ENCODE data around the gene MAST2. TPM values are rescaled to one million over a fixed set of nuclear protein-coding genes. Genes with fewer than 3 reads are reported as not detected.

The MAST2 gene
- total RNA-seq, 3 donors from 2014 or later, result 28.0 to 34.4 (median 31.6) TPM

- DNase-seq (ENCODE audit: low spot score in 2 of 2), result no peak
- intact Hi-C loops (cut with DNase I; ENCODE audit: low total_unique reads), result no loop called here
- no peak overlapping the region for H3K4me3 ChIP-seq
- H3K4me1 ChIP-seq, result no peaks in the 10 kb centered on the region
- no peak overlapping the region for H3K27ac ChIP-seq
- no peak for TF ChIP-seq POLR2AphosphoS5 (IDR thresholded peaks at IDR 0.05)
- no peak for TF ChIP-seq POLR2A (IDR thresholded peaks at IDR 0.05)
- no peak for TF ChIP-seq CTCF (IDR thresholded peaks at IDR 0.05)
- no peaks in the 10 kb centered on the region for H3K36me3 ChIP-seq
- H3K9me3 ChIP-seq, result peaks cover 5 to 6% of the 10 kb centered on the region in 2 donors
- H3K27me3 ChIP-seq, result no peaks in the 10 kb centered on the region
Measured at GRCh38 chr1:45982359-45982758, 178.9 kb downstream of the MAST2 start.

- no peak for DNase-seq (ENCODE audit: low spot score in 2 of 2)
- H3K27me3 ChIP-seq, result no peaks in the 10 kb centered on the region
- intact Hi-C loops (cut with DNase I; ENCODE audit: low total_unique reads), result no loop called here
- H3K27ac ChIP-seq, result no peak overlapping the region
- no peaks in the 10 kb centered on the region for H3K4me1 ChIP-seq
- no peaks in the 10 kb centered on the region for H3K36me3 ChIP-seq
- no peak for TF ChIP-seq POLR2AphosphoS5 (IDR thresholded peaks at IDR 0.05)
- no peak for TF ChIP-seq POLR2A (IDR thresholded peaks at IDR 0.05)
- no peak for TF ChIP-seq CTCF (IDR thresholded peaks at IDR 0.05)
- no peak overlapping the region for H3K4me3 ChIP-seq
- H3K9me3 ChIP-seq, result peaks cover 5 to 6% of the 10 kb centered on the region in 2 donors
Measured at GRCh38 chr1:45983967-45984366, 180.6 kb downstream of the MAST2 start.

DNA sequence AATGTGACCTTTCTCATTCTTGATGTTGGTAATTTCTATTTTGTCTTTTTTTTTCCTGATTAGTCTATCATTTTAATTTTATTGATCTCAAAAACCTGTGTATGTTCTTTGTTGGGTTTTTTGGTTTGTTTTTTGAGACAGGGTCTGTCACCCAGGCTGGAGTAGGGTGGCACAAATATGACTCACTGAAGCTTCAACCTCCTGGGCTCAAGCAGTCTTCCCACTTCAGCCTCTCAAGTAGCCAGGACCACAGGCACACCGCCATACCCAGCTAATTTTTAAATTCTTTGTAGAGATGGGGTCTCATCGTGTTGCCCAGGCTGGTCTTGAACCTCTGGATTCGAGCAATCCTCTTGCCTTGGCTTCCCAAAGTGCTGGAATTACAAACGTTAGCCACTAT lies 183.8 kb downstream of the MAST2 start:
- intact Hi-C loops (cut with DNase I; ENCODE audit: low total_unique reads), result no loop called here

DNA sequence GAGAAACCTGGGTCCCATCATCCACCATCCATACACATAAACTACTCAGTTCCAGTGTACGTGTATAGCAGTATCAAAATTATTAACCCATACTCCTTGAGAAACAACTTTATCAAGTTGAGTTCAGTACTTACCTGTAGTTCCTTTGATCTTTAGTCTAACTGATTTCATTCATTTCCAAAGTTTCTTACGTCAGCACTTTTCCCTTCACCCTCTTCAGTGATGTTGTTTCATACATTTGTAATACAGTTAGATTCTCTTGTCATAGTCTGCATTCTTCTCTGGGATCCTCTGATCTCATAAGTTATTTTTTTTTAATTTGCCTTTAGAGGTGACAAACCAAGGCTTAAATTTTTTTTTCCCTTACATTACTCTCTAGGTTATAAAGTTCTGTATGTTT lies 185.8 kb downstream of the MAST2 start:
- DNase-seq (ENCODE audit: low spot score in 2 of 2), result no peak
- Histone ChIP-seq H3K36me3 (no peaks in the 10 kb centered on the region), H3K4me3 (no peak overlapping the region), H3K4me1 (no peaks in the 10 kb centered on the region), H3K27ac (no peak overlapping the region), H3K27me3 (no peaks in the 10 kb centered on the region), H3K9me3 (no peaks in the 10 kb centered on the region)
- intact Hi-C loops (cut with DNase I; ENCODE audit: low total_unique reads), result no loop called here
- no peak for TF ChIP-seq POLR2A (IDR thresholded peaks at IDR 0.05)
- no peak for TF ChIP-seq CTCF (IDR thresholded peaks at IDR 0.05)
- no peak for TF ChIP-seq POLR2AphosphoS5 (IDR thresholded peaks at IDR 0.05)

More for the DNA sequence above, 183.8 kb downstream of the MAST2 start:
- TF ChIP-seq POLR2A (IDR thresholded peaks at IDR 0.05) (no peak), POLR2AphosphoS5 (IDR thresholded peaks at IDR 0.05) (no peak), CTCF (IDR thresholded peaks at IDR 0.05) (no peak)
- Histone ChIP-seq H3K4me3 (no peak overlapping the region), H3K4me1 (no peaks in the 10 kb centered on the region), H3K36me3 (no peaks in the 10 kb centered on the region), H3K27me3 (no peaks in the 10 kb centered on the region), H3K27ac (no peak overlapping the region), H3K9me3 (no peaks in the 10 kb centered on the region)
- no peak for DNase-seq (ENCODE audit: low spot score in 2 of 2)

- intact Hi-C loops (cut with DNase I; ENCODE audit: low total_unique reads), result no loop called here
- Histone ChIP-seq H3K9me3 (no peaks in the 10 kb centered on the region), H3K4me1 (no peaks in the 10 kb centered on the region), H3K27ac (no peak overlapping the region), H3K4me3 (no peak overlapping the region), H3K36me3 (no peaks in the 10 kb centered on the region), H3K27me3 (no peaks in the 10 kb centered on the region)
- DNase-seq (ENCODE audit: low spot score in 2 of 2), result no peak
- no peak for TF ChIP-seq POLR2A (IDR thresholded peaks at IDR 0.05)
- TF ChIP-seq POLR2AphosphoS5 (IDR thresholded peaks at IDR 0.05), result no peak
- no peak for TF ChIP-seq CTCF (IDR thresholded peaks at IDR 0.05)
Measured at GRCh38 chr1:45994423-45994822, 191.0 kb downstream of the MAST2 start.

Data from breast epithelium (tissue), 4 donors.